K562 (cell line): ENCODE results near the gene CTNNBL1. TPM values are rescaled to one million over a fixed set of nuclear protein-coding genes. Genes with fewer than 3 reads are reported as not detected.

Source experiments
- ATAC-seq: fragments of 200-7000 bp; cut with Tn5 transposase; 3 replicates; pipeline ENCODE4 v1.9.1; 2020; ENCODE audit warnings: moderate library complexity
- BruUV-seq: library from RNA; stranded (reverse); fragments of 400-500 nt; replicated peaks from 2 replicates; lab custom pipeline; 2021; lab: Mats Ljungman, UMichigan
- CTCF ChIA-PET: fragments of 300-600 bp; formaldehyde crosslinking; extraction: SDS; loops from one replicate; lab custom pipeline; 2021; ENCODE audit warnings: low intra/inter-chr PET ratio; lab: Yijun Ruan, JAX
- POLR2A ChIA-PET: fragments of 300-600, 350-650 bp; sonication (Branson Sonifier 250); formaldehyde crosslinking; extraction: SDS; loops from one replicate; lab custom pipeline; 2021; ENCODE audit warnings: antibody characterized with exemption, inconsistent platforms; lab: Yijun Ruan, JAX
- DNase-seq, 4 experiments: peaks; one replicate each; pipeline versions ENCODE4 v3.0.0 to v3.0.0-alpha.2; 2011 to 2018; ENCODE audit warnings: low spot score in 3 of 4, mixed read lengths in 3 of 4; ENCODE audit errors: extremely low read depth in 1 of 4
- FAIRE-seq: peaks from 2 replicates; lab custom pipeline; 2011; peaks lifted over from hg19 to GRCh38; lab: Jason Lieb, UNC
- H2AFZ ChIP-seq: 2 replicates; pipeline ENCODE4 v1.6.0; 2011; ENCODE audit warnings: low read depth, low read length, control low read depth, inconsistent platforms
- H3K27ac ChIP-seq: fragments of 200-600 bp; 3 replicates; pipeline ENCODE4 v1.8.0; 2011; ENCODE audit warnings: low read depth, mild to moderate bottlenecking, control low read depth, inconsistent platforms, low read length, moderate library complexity, mixed read lengths; ENCODE audit errors: extremely low read depth
- H3K27me3 ChIP-seq, 2 experiments: fragments of 300-600 bp in 1 of 2; 2 replicates in 1 of 2; 3 replicates in 1 of 2; pipeline versions ENCODE4 v1.6.0 to v1.8.0; 2011; ENCODE audit warnings: inconsistent platforms in 2 of 2, low read length in 2 of 2, mild to moderate bottlenecking in 1 of 2, mixed read lengths in 1 of 2, moderate library complexity in 1 of 2; ENCODE audit not compliant: control insufficient read depth in 2 of 2, insufficient read depth in 2 of 2
- H3K36me3 ChIP-seq: fragments of 300-600 bp; 3 replicates; pipeline ENCODE4 v1.8.0; 2011; ENCODE audit warnings: mild to moderate bottlenecking, low read length, inconsistent platforms; ENCODE audit not compliant: control insufficient read depth, insufficient read depth
- H3K4me1 ChIP-seq, 2 experiments: fragments of 200-600 bp in 1 of 2; replicated peaks in 1 of 2; 2 replicates in 1 of 2; 3 replicates in 1 of 2; pipeline versions ENCODE4 v1.5.1 to v1.8.0; 2011; ENCODE audit warnings: inconsistent platforms in 2 of 2, low read length in 2 of 2, mild to moderate bottlenecking in 1 of 2, mixed read lengths in 1 of 2, moderate library complexity in 1 of 2; ENCODE audit not compliant: control insufficient read depth in 2 of 2, insufficient read depth in 2 of 2
- H3K4me2 ChIP-seq: 2 replicates; pipeline ENCODE4 v1.6.1; 2011; ENCODE audit warnings: low read length, control low read depth, inconsistent platforms, mixed read lengths; ENCODE audit not compliant: insufficient read depth
- H3K4me3 ChIP-seq: fragments of 200-600 bp; sonication (generic), shearing (Covaris generic); 2 replicates; pipeline ENCODE4 v1.5.1; 2016; ENCODE audit warnings: control low read depth, inconsistent platforms
- H3K79me2 ChIP-seq: fragments of 200-600 bp; 3 replicates; pipeline ENCODE4 v1.8.0; 2011; ENCODE audit warnings: low read length, inconsistent platforms; ENCODE audit not compliant: control insufficient read depth, insufficient read depth
- H3K9ac ChIP-seq, 2 experiments: 2 replicates each; pipeline versions ENCODE4 v1.6.0 to v1.6.1; 2011; ENCODE audit warnings: low read depth in 2 of 2, low read length in 2 of 2, control low read depth in 1 of 2, inconsistent platforms in 1 of 2, mild to moderate bottlenecking in 1 of 2, mixed read lengths in 1 of 2; ENCODE audit not compliant: insufficient read depth in 1 of 2
- H3K9me1 ChIP-seq: one replicate; pipeline ENCODE4 v1.6.0; 2011; ENCODE audit warnings: inconsistent platforms, mild to moderate bottlenecking, low read length, moderate library complexity; ENCODE audit not compliant: control insufficient read depth, insufficient read depth
- H3K9me3 ChIP-seq: replicated peaks from 2 replicates; pipeline ENCODE4 v1.5.1; 2011; ENCODE audit warnings: low read depth, low read length, inconsistent platforms; ENCODE audit not compliant: control insufficient read depth, insufficient read depth
- H4K20me1 ChIP-seq: replicated peaks from 2 replicates; pipeline ENCODE4 v1.6.1; 2011; ENCODE audit warnings: low read length, inconsistent platforms, mixed read lengths; ENCODE audit not compliant: control insufficient read depth, insufficient read depth
- BCOR ChIP-seq: fragments of 450-650 bp; IDR thresholded peaks from 2 replicates; pipeline ENCODE4 v1.6.1; 2016
- GTF3C2 ChIP-seq: IDR thresholded peaks from 3 replicates; pipeline ENCODE4 v1.6.1; 2011; ENCODE audit warnings: borderline replicate concordance, mild to moderate bottlenecking, moderate library complexity; ENCODE audit not compliant: insufficient read length; ENCODE audit errors: extremely low read depth
- RBM25 ChIP-seq: fragments of 200-400 bp; formaldehyde crosslinking; IDR thresholded peaks from 2 replicates; pipeline ENCODE4 v1.6.1; 2018; ENCODE audit warnings: low read length, low read depth, moderate library complexity; ENCODE audit not compliant: severe bottlenecking
- ZBTB43 ChIP-seq: sonication (generic); formaldehyde crosslinking; IDR thresholded peaks from 2 replicates; pipeline ENCODE4 v1.8.0; 2023; ENCODE audit warnings: mild to moderate bottlenecking, missing genetic modification reagents
- WGBS: fragments of 100-300 bp; shearing (Covaris generic); methylation state at CpG from one replicate; pipeline ENCODE4 v1.1.6; 2016; ENCODE audit warnings: low coverage, mixed read lengths; ENCODE audit not compliant: insufficient coverage; ENCODE audit errors: missing lambda C conversion rate; 5-methylcytosine and 5-hydroxymethylcytosine counted together
- in situ Hi-C: fragments of 300-500 bp; cut with MboI; formaldehyde crosslinking; loops from 4 replicates; pipeline ENCODE4 v1.15.0; 2018; ENCODE audit warnings: inconsistent platforms, mixed read lengths
- intact Hi-C: fragments of 100-400 bp; cut with micrococcal nuclease; formaldehyde crosslinking; loops from 2 replicates; pipeline ENCODE4 v1.14.2; 2022
- polyA plus RNA-seq, 8 experiments: library from polyadenylated mRNA; depleted of rRNA in 4 of 8; stranded (reverse) in 5 of 8; unstranded in 3 of 8; fragments of >200 nt; fragmentation: Nextera tagmentation in 2 of 8; fragmentation: Illumina TruSeq in 1 of 8; extraction: Ambion mirVana in 2 of 8; extraction: Trizol in 1 of 8; gene quantifications; 2 replicates each; pipeline versions ENCODE4 v1.2.1 to v1.2.3, GENCODE V29; 2011 to 2014; ENCODE audit warnings: inconsistent platforms in 1 of 8, missing spikeins in 1 of 8
- total RNA-seq, 7 experiments: library from RNA; depleted of rRNA in 6 of 7; stranded (reverse); fragments of >200 nt in 6 of 7; fragmentation: Illumina TruSeq in 2 of 7; extraction: Trizol in 2 of 7; gene quantifications; 2 replicates each; pipeline versions ENCODE4 v1.2.1 to v1.2.3, GENCODE V29; 2011 to 2021; ENCODE audit warnings: low replicate concordance in 1 of 7

The CTNNBL1 gene
- total and polyA plus RNA-seq, 9 of the 15 experiments (the other 6 are each of a cell fraction or from before 2014, with no cell fraction given): 32.4 to 85.6 (median 43.6) TPM

- Histone ChIP-seq H2AFZ (no peak overlapping the region), H3K4me3 (no peak overlapping the region), H3K27me3 (peaks cover 18 to 81% of the 10 kb centered on the region in 2 experiments), H3K79me2 (no peaks in the 10 kb centered on the region), H3K36me3 (no peaks in the 10 kb centered on the region), H3K9ac (no peak overlapping the region), H3K4me1 (peaks cover 0 to 4% of the 10 kb centered on the region in 2 experiments; a peak in 2 of 5 replicates), H3K9me3 (no peaks in the 10 kb centered on the region), H3K27ac (no peak overlapping the region), H3K9me1 (no peaks in the 10 kb centered on the region), H4K20me1 (peaks cover 11% of the 10 kb centered on the region; the same call in 1 of the 2 replicates), H3K4me2 (no peak overlapping the region)
- FAIRE-seq: no peak
- no peak for ATAC-seq
- no TSS peak for BruUV-seq
- CTCF ChIA-PET: no interaction called here
- in situ Hi-C loops: loop anchor here (10.0 kb wide), 2 partner anchors 325 kb away; no protein-coding TSS in a partner anchor
- intact Hi-C loops: loop anchor here (10.0 kb wide), 1 partner anchor 235 kb away; no protein-coding TSS in a partner anchor
- POLR2A ChIA-PET: interaction anchor here (0.9 to 1.3 kb wide), 2 partner anchors 9 to 10 kb away, joined by 4 to 5 read pairs; no protein-coding TSS in a partner anchor
- no peak for DNase-seq
- 4% methylated on average over 4 of the region's 5 CpGs for WGBS
- TF ChIP-seq ZBTB43 (CRISPR knock-in tag) (no peak), BCOR (peak; percentile 69; the same call in 1 of the 2 replicates), RBM25 (peak; percentile 93), GTF3C2 (no peak)
- TF ChIP-seq, all 486 proteins: peak for 2
These were observed 196.3 kb downstream of the CTNNBL1 start for GRCh38 chr20:37890108-37890507.
